Esophagus muscularis mucosa (tissue), 4 donors: ENCODE measurements around the gene TWF2. TPM values are rescaled to one million over a fixed set of nuclear protein-coding genes. Genes with fewer than 3 reads are reported as not detected.
A peak's percentile ranks its signal among the peaks of the same experiment; 100 is the strongest.

Experiments used
- DNase-seq: peaks from one replicate; pipeline ENCODE4 v3.0.0-alpha.2; 2017; ENCODE audit errors: extremely low spot score
- H3K27ac ChIP-seq, 4 donors: fragments of 200-600 bp; sonication (generic); replicated peaks in 1 of 4; 1 replicate in 3 of 4; 2 replicates in 1 of 4; pipeline ENCODE4 v1.5.1; 2016 to 2019; ENCODE audit warnings: mild to moderate bottlenecking in 1 of 4
- H3K27me3 ChIP-seq, 4 donors: fragments of 200-600 bp; sonication (generic); one replicate each; pipeline versions ENCODE4 v1.5.1 to v1.6.0; 2016 to 2019
- H3K36me3 ChIP-seq, 4 donors: fragments of 200-600 bp; sonication (generic); one replicate each; pipeline ENCODE4 v1.5.1; 2016 to 2019
- H3K4me1 ChIP-seq, 4 donors: fragments of 200-600 bp; sonication (generic); one replicate each; pipeline ENCODE4 v1.5.1; 2016 to 2019
- H3K4me3 ChIP-seq, 4 donors: fragments of 200-600 bp; sonication (generic); 1 replicate in 2 of 4; 2 replicates in 2 of 4; pipeline ENCODE4 v1.5.1; 2016 to 2019; ENCODE audit warnings: mild to moderate bottlenecking in 4 of 4, moderate library complexity in 1 of 4
- H3K9me3 ChIP-seq, 4 donors: fragments of 200-600 bp; sonication (generic); 1 replicate in 3 of 4; 2 replicates in 1 of 4; pipeline ENCODE4 v1.5.1; 2016 to 2019
- EP300 ChIP-seq: sonication (generic); formaldehyde crosslinking; IDR thresholded peaks from one replicate; pipeline ENCODE4 v1.6.1; 2017; ENCODE audit warnings: antibody characterized with exemption
- POLR2A ChIP-seq: fragments of 450-650 bp; IDR thresholded peaks from one replicate; pipeline ENCODE4 v1.6.1; 2017; ENCODE audit warnings: antibody characterized with exemption, moderate library complexity, mild to moderate bottlenecking, low read depth
- POLR2AphosphoS5 ChIP-seq, 2 donors: sonication (generic); formaldehyde crosslinking; IDR thresholded peaks; one replicate each; pipeline ENCODE4 v1.6.1; 2017; ENCODE audit warnings: antibody characterized with exemption in 2 of 2
- WGBS: methylation state at CpG from one replicate; pipeline ENCODE4 v1.1.5; 2018; 5-methylcytosine and 5-hydroxymethylcytosine counted together
- intact Hi-C: fragments of 100-400 bp; cut with DNase I; formaldehyde crosslinking; loops from one replicate; pipeline ENCODE4 v1.15.1; 2023
- total RNA-seq, 4 donors: library from RNA; depleted of rRNA; stranded (reverse); fragments of >200 nt; gene quantifications; one replicate each; pipeline versions ENCODE4 v1.1.0 to v1.2.1, GENCODE V29; 2016
- TF ChIP-seq, protein P1 (sequence below), 3 experiments: fragments of 200-600 bp in 2 of 3; fragments of 450-650 bp in 1 of 3; sonication (generic) in 2 of 3; IDR thresholded peaks; one replicate each; pipeline ENCODE4 v1.5.1; 2017 to 2019; ENCODE audit warnings: antibody characterized with exemption in 3 of 3, mild to moderate bottlenecking in 2 of 3, moderate library complexity in 1 of 3

Gene TWF2
- total RNA-seq, 4 donors from 2014 or later = 66.4 to 89.5 (median 79.9) TPM

- Histone ChIP-seq H3K9me3 (no peaks in the 10 kb centered on the region), H3K27me3 (no peaks in the 10 kb centered on the region), H3K27ac (no peak overlapping the region), H3K4me1 (peaks cover 20 to 33% (median 23%) of the 10 kb centered on the region in 4 donors), H3K4me3 (no peak overlapping the region), H3K36me3 (no peaks in the 10 kb centered on the region)
- TF ChIP-seq EP300 (no peak), POLR2AphosphoS5 (IDR thresholded peaks at IDR 0.05) (no peak), POLR2A (no peak)
- TF ChIP-seq, protein P1, sequence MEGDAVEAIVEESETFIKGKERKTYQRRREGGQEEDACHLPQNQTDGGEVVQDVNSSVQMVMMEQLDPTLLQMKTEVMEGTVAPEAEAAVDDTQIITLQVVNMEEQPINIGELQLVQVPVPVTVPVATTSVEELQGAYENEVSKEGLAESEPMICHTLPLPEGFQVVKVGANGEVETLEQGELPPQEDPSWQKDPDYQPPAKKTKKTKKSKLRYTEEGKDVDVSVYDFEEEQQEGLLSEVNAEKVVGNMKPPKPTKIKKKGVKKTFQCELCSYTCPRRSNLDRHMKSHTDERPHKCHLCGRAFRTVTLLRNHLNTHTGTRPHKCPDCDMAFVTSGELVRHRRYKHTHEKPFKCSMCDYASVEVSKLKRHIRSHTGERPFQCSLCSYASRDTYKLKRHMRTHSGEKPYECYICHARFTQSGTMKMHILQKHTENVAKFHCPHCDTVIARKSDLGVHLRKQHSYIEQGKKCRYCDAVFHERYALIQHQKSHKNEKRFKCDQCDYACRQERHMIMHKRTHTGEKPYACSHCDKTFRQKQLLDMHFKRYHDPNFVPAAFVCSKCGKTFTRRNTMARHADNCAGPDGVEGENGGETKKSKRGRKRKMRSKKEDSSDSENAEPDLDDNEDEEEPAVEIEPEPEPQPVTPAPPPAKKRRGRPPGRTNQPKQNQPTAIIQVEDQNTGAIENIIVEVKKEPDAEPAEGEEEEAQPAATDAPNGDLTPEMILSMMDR (IDR thresholded peaks at IDR 0.05) = no peak
- no peak for DNase-seq
- 98% methylated on average over 9 of the region's 9 CpGs for WGBS
- intact Hi-C loops = no loop called here
Measured at GRCh38 chr3:52186729-52187128, 52.2 kb downstream of the TWF2 start.

GRCh38 chr3:52185837-52186236, 53.1 kb downstream of the TWF2 start:
- 73% methylated on average over 3 of the region's 3 CpGs for WGBS
- Histone ChIP-seq H3K27ac (no peak overlapping the region), H3K4me1 (peaks cover 14 to 34% (median 18%) of the 10 kb centered on the region in 4 donors), H3K36me3 (no peaks in the 10 kb centered on the region), H3K9me3 (no peaks in the 10 kb centered on the region), H3K4me3 (no peak overlapping the region), H3K27me3 (no peaks in the 10 kb centered on the region)
- no peak for DNase-seq
- intact Hi-C loops = no loop called here
- TF ChIP-seq POLR2AphosphoS5 (IDR thresholded peaks at IDR 0.05) (no peak), POLR2A (no peak), EP300 (no peak)
- TF ChIP-seq, protein P1 (IDR thresholded peaks at IDR 0.05) = no peak

GRCh38 chr3:52185311-52185710, 53.6 kb downstream of the TWF2 start:
- no peak for DNase-seq
- Histone ChIP-seq H3K36me3 (no peaks in the 10 kb centered on the region), H3K27ac (no peak overlapping the region), H3K9me3 (no peaks in the 10 kb centered on the region), H3K4me3 (no peak overlapping the region), H3K4me1 (peaks cover 8 to 29% (median 13%) of the 10 kb centered on the region in 4 donors), H3K27me3 (no peaks in the 10 kb centered on the region)
- TF ChIP-seq, protein P1 (IDR thresholded peaks at IDR 0.05) = no peak
- TF ChIP-seq POLR2A (no peak), EP300 (no peak), POLR2AphosphoS5 (IDR thresholded peaks at IDR 0.05) (no peak)
- WGBS = 91% methylated on average over 4 of the region's 6 CpGs
- intact Hi-C loops = no loop called here

DNA sequence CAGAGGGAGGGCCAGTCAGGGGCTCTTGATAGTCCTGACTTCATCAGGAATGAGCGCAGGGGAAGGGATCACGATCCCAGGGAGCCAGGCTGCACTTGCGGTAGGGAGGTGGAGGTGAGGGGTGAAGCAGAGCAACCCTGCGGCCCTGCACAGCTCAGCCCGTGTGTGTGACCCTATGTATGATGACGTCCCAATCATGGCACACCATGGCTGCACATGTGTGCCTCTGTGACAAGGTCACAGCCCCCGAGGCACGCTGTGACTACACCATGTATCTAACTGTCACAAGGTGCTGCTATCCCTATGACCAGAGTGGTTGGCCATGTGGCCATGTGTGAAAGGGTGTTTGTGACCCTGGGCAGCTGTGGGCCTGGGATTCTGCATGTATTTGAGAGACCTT, 54.3 kb downstream of the TWF2 start:
- WGBS = 92% methylated on average over 7 of the region's 8 CpGs
- intact Hi-C loops = no loop called here
- Histone ChIP-seq H3K27ac (peak overlapping the region in 1 of 4 donors; percentile 8), H3K36me3 (no peaks in the 10 kb centered on the region), H3K9me3 (no peaks in the 10 kb centered on the region), H3K27me3 (no peaks in the 10 kb centered on the region), H3K4me3 (no peak overlapping the region), H3K4me1 (peaks cover 4 to 27% (median 7%) of the 10 kb centered on the region in 4 donors)
- TF ChIP-seq POLR2A = no peak
- TF ChIP-seq EP300 = no peak
- no peak for TF ChIP-seq POLR2AphosphoS5 (IDR thresholded peaks at IDR 0.05)
- TF ChIP-seq, protein P1 (IDR thresholded peaks at IDR 0.05) = no peak
- DNase-seq = no peak
